GM20431 (cell line): Measurements from ENCODE around the gene KCNH5.
"Not testable (repeated sequence)": the region's sequence is repeated elsewhere in the genome, so short reads cannot be mapped to it uniquely, and the experiment has no call there.

Experiments
- in situ Hi-C: fragments of 300-500 bp; cut with MseI, MboI; formaldehyde crosslinking; loops from one replicate; pipeline ENCODE4 v1.15.0; 2020; ENCODE audit warnings: low sequenced_read_pairs; ENCODE audit not compliant: unreplicated experiment

KCNH5 gene

DNA sequence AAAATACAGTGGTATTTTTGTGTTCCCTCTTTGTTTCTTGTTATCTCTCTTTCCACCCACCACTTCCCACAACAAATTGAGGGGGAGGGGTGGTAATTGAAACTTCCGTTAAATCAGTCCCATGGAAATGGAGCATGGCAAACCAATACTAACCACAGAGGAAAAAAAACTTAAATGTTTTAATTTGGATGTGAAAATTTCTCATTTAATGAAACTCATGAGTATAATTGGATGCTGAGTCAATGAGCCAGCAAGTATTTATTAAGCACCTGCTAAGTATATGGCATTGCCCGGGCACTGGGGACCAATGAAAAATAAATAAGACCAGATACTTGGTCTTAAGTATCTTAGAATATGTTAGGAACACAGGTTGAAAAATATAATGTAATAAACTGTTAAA is 147.5 kb downstream of the KCNH5 start:
- in situ Hi-C loops, result no loop called here

- in situ Hi-C loops, result no loop called here
Measured at GRCh38 chr14:62896932-62897456, 148.3 kb downstream of the KCNH5 start.

DNA sequence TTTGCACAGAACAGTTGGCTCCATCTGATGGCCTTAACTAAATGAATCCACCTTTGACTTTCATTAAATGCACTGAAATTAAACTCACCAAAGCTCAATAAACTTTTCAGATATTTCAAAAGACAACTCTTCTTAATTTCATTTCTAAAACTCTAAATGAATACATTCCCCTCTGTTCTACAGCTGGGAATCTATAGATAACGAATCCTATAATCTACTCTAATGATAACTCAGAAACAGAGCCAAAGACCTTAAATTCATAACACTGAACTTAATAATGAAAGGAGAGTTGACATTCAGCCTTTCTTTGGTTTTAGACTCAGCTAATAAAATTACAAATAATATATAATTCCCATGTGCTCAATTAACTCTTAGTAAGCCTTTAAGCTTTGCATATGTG is 150.5 kb downstream of the KCNH5 start:
- in situ Hi-C loops, result no loop called here

- in situ Hi-C loops, result no loop called here
Measured at GRCh38 chr14:62889364-62889763, 155.9 kb downstream of the KCNH5 start.

DNA sequence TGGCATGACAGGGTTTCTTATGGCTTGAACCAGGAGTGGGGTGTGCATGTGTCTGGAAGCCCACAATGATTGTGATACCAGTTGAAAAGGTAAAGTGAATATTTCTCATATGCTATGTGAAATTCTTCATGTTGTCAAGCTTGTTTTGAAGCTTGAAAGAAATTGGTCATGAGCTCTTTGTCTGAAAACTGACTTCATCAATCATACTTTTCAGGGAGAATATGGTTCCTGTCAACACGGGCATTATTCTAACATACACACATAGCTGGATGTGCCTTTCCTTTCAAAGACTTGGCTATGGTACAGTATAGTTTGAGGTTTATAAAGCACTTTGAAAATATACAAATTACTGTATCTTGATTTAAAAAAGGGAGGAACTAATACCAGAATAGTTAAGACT is 158.8 kb downstream of the KCNH5 start:
- in situ Hi-C loops, result no loop called here

- in situ Hi-C loops, result no loop called here
Measured at GRCh38 chr14:62885451-62885850, 159.8 kb downstream of the KCNH5 start.

DNA sequence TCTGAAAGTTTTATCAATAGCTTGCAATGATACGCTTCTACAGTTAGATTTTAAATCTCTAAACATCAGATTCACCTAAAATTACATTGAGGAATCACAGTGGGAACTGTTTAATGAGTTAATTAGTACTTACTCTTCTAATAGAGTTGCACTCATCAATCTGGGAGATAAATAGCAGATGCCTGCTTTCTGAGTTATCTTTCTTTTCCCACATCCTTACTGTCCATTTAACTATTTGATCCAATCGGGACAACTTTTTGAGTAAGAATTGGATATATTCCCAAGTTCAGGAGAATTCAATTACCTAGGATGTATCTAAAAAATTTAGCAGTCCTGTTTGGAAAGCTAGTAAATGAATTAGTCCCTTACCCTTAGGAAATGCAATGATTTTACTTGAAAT is 162.3 kb downstream of the KCNH5 start:
- in situ Hi-C loops, result no loop called here

GRCh38 chr14:62866376-62866775 is 178.9 kb downstream of the KCNH5 start:
- in situ Hi-C loops, result no loop called here

DNA sequence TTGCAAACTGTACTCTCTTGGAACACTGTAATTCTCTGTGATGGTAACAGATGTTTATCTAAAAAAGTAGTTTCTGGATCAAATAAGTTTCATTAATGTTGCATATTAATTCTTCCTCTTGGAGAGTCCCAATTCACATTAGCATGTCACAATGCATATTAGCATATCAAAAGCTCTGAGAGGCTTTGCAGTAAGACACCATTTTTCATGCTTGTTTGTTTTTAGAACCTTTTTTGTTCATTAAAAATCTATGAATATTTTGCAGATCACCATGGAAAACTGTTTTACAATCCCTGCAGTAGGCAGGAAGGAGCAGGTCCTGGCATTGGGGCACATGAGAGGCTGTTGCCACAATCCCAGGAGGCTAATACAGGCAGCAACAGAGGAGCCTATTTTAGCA is 180.7 kb downstream of the KCNH5 start:
- in situ Hi-C loops, result no loop called here

- in situ Hi-C loops, result not testable (repeated sequence)
Measured at GRCh38 chr14:62858011-62858410, 187.2 kb downstream of the KCNH5 start.

DNA sequence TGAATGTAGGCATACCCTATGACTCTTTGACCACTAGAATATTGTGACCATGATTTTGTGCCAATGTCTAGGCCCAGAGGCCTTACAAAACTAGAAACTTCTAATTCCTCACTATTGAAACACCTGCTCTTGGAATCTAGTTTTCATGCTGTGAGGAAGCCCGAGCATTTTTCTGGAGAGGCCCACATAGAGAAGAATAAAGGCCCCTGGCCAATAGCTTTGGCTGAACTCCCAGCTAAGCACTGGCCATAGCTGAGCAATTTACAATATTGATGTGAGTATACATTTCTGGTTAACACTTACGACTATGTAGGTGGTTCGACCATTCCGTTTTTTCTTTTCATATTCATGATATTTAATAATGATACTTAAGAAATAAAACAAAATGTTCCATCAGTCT is 190.3 kb downstream of the KCNH5 start:
- in situ Hi-C loops, result no loop called here

GRCh38 chr14:62847168-62847567 is 198.1 kb downstream of the KCNH5 start:
- in situ Hi-C loops, result no loop called here

DNA sequence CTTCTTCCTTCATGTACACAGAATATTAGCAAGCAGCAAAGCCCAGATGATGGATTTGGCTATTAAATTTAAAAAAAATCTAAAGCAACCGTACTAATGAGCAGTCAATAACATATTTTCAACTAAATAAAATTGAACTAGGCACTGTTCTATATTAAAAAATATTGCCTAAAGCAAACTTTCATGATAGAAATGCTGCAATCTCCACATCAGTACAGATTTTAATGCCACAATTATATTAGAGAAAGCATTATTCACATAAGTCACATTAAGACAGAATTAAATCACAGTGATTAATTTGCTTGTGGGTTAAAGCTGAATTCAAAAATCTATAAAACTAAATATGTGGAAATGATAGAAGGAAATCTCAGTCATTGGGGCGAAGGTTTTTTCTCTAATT is 200.7 kb downstream of the KCNH5 start:
- in situ Hi-C loops, result no loop called here

- in situ Hi-C loops, result no loop called here
Measured at GRCh38 chr14:62824086-62824485, 221.2 kb downstream of the KCNH5 start.

DNA sequence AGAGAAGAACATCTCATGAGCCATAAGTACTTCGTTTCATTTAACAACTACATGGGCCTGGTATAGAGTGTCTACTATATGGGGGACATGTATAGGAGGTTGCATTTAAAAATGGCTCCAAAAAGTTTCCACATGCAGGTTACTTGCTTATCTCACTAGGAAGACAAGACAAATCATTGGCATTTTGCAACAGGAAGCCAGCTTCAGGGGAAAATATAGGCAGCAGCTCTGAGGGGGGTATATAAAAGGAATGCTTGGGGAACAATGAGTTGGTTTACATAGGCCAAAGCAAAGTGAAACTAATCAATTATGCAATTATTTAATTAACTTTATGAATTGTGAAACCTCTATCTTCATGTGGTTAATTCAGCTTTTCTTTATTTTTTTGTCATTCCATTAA is 225.3 kb downstream of the KCNH5 start:
- in situ Hi-C loops, result no loop called here

- in situ Hi-C loops, result no loop called here
Measured at GRCh38 chr14:62807636-62808035, 237.6 kb downstream of the KCNH5 start.

DNA sequence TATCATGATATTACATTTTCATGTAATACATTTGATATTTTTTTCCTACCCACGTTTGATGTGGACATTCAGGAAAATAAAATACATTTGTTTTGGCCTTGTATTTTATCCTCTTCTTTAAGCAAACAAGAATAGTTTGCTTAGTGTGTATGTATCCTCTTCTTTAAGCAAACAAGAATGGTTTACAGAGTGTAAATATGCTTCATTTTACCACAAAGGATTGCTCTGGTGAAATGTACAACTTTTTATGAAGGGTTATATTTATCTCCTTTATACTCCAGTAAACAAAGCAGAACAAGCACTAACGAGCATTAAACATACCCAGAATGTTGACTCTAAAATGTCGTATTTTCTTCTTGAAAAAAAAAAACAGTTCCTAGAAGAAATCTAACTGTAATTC is 244.7 kb downstream of the KCNH5 start:
- in situ Hi-C loops, result no loop called here

GRCh38 chr14:62796431-62796830 is 248.8 kb downstream of the KCNH5 start:
- in situ Hi-C loops, result no loop called here

- in situ Hi-C loops, result no loop called here
Measured at GRCh38 chr14:62792578-62792977, 252.7 kb downstream of the KCNH5 start.

DNA sequence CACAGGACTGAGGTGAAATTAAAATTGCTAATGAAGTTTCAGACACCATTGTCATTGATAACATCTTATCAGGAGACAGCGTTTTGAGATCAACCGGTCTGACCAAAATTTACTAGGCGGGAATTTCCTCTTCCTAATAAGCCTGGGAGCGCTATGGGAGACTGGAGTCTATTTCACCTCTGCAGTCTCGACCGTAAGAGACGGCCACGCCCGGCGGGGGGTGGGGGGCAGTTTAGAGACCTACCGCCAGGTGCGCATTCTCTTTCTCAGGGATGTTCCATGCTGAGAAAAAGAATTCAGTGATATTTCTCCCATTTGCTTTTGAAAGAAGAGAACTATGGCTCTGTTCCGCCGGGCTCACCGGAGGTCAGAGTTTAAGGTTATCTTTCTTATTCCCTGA is 263.9 kb downstream of the KCNH5 start:
- in situ Hi-C loops, result not testable (repeated sequence)

GRCh38 chr14:62778852-62779251 is 266.4 kb downstream of the KCNH5 start:
- in situ Hi-C loops, result no loop called here

- in situ Hi-C loops, result no loop called here
Measured at GRCh38 chr14:62778310-62778709, 266.9 kb downstream of the KCNH5 start.

DNA sequence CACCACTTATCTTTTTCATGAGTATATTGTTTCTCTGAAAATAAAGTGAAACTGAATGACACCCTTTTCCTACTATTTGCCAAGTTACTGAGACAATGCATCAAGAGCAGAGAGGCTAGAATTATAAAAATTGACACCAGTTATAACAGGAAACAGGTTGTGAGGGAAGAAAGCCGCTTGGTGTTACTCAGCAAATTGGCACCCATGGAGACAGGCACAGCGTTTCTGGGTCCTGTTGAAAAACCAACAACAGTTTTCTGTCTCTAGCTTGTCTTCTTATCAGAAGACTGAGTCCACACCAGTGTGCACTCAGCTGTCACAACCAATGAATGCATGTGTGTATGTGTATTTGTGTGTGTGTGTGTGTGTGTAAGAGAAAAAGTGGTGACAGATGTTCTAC is 267.7 kb downstream of the KCNH5 start:
- in situ Hi-C loops, result no loop called here
